DOHH2 (cell line): ENCODE results near the gene SPRN.

ENCODE experiments used
- H3F3A ChIP-seq: fragments of 200-600 bp; sonication (generic), shearing (Covaris generic); 2 replicates; pipeline ENCODE4 v1.6.0; 2016; ENCODE audit warnings: antibody characterized with exemption, mild to moderate bottlenecking; ENCODE audit not compliant: control insufficient read depth, insufficient read depth
- H3K27ac ChIP-seq: fragments of 200-600 bp; sonication (generic); 2 replicates; pipeline ENCODE4 v1.5.1; 2014; ENCODE audit warnings: low read depth, mild to moderate bottlenecking, low read length, moderate library complexity
- H3K27me3 ChIP-seq: fragments of 200-600 bp; sonication (generic); 2 replicates; pipeline ENCODE4 v1.6.1; 2014; ENCODE audit warnings: mild to moderate bottlenecking, low read length, mixed read lengths; ENCODE audit not compliant: control insufficient read depth
- H3K36me3 ChIP-seq: fragments of 200-600 bp; sonication (generic); 2 replicates; pipeline ENCODE4 v1.6.1; 2014; ENCODE audit warnings: mild to moderate bottlenecking, low read length, moderate library complexity, mixed read lengths; ENCODE audit not compliant: control insufficient read depth
- H3K4me1 ChIP-seq: fragments of 200-600 bp; sonication (generic); 2 replicates; pipeline ENCODE4 v1.6.1; 2014; ENCODE audit warnings: mild to moderate bottlenecking, low read length, mixed read lengths; ENCODE audit not compliant: control insufficient read depth
- H3K4me2 ChIP-seq: fragments of 200-600 bp; sonication (generic); 2 replicates; pipeline ENCODE4 v1.6.0; 2014; ENCODE audit warnings: mild to moderate bottlenecking, low read length, moderate library complexity
- H3K4me3 ChIP-seq: fragments of 200-600 bp; sonication (generic); 2 replicates; pipeline ENCODE4 v1.5.1; 2014; ENCODE audit warnings: mild to moderate bottlenecking, low read length, mixed read lengths
- H3K79me2 ChIP-seq: fragments of 200-600 bp; sonication (generic); 2 replicates; pipeline ENCODE4 v1.6.1; 2014; ENCODE audit warnings: mild to moderate bottlenecking, low read length, mixed read lengths; ENCODE audit not compliant: control insufficient read depth
- H3K9me2 ChIP-seq: fragments of 200-600 bp; sonication (generic); replicated peaks from 2 replicates; pipeline ENCODE4 v1.6.1; 2014; ENCODE audit warnings: mild to moderate bottlenecking, low read length, mixed read lengths; ENCODE audit not compliant: control insufficient read depth
- H3K9me3 ChIP-seq: fragments of 200-600 bp; sonication (generic); 2 replicates; pipeline ENCODE4 v1.6.1; 2014; ENCODE audit warnings: antibody characterized with exemption, low read length, mixed read lengths; ENCODE audit not compliant: control insufficient read depth, insufficient read depth
- H4K20me1 ChIP-seq: fragments of 200-600 bp; sonication (generic); 2 replicates; pipeline ENCODE4 v1.6.0; 2014; ENCODE audit warnings: low read depth, mild to moderate bottlenecking, antibody characterized with exemption, low read length, moderate library complexity; ENCODE audit not compliant: control insufficient read depth, insufficient read depth
- CTCF ChIP-seq: fragments of 200-600 bp; sonication (generic); IDR thresholded peaks from one replicate; pipeline ENCODE4 v1.5.1; 2014; ENCODE audit warnings: antibody characterized with exemption, mild to moderate bottlenecking, low read depth, low read length; ENCODE audit not compliant: poor library complexity, severe bottlenecking
- EZH2phosphoT487 ChIP-seq: fragments of 200-600 bp; sonication (generic); IDR thresholded peaks from 2 replicates; pipeline ENCODE4 v1.6.1; 2017; ENCODE audit warnings: borderline replicate concordance, mild to moderate bottlenecking, antibody characterized with exemption, low read length, moderate library complexity, mixed read lengths

Gene SPRN

GRCh38 chr10:133465191-133465949, 40.9 kb upstream of the SPRN start:
- TF ChIP-seq CTCF (no peak), EZH2phosphoT487 (no peak)
- H3K9me3 ChIP-seq = no peaks in the 10 kb centered on the region

DNA sequence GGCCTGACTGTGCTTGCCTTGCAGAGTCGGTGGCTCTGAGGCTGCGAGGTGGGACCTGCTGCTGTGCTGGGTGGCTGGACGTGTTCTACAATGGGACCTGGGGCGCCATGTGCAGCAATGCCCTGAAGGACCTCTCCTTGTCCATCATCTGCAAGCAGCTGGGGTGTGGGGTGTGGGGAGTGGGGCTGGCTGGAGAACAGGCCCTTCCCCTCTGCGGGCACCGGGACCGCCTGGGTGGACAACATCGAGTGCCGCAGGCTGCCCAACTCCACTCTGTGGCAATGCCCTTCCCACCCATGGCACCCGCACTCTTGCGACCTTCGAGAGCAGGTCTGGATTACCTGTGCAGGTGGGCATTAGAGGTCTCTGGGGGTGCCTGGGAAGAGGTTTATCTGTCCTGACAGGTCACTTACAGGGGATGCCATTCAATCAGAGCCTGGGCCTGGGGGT, 40.2 kb upstream of the SPRN start:
- Histone ChIP-seq H3K27me3 (no peaks in the 10 kb centered on the region), H3K36me3 (no peaks in the 10 kb centered on the region), H3F3A (no peaks in the 10 kb centered on the region), H3K4me3 (no peak overlapping the region), H3K27ac (no peak overlapping the region), H3K4me2 (no peak overlapping the region), H3K9me2 (no peaks in the 10 kb centered on the region), H3K79me2 (no peaks in the 10 kb centered on the region), H3K4me1 (no peaks in the 10 kb centered on the region), H4K20me1 (no peaks in the 10 kb centered on the region), H3K9me3 (no peaks in the 10 kb centered on the region)
- TF ChIP-seq CTCF (no peak), EZH2phosphoT487 (no peak)

More at GRCh38 chr10:133465191-133465949, 40.9 kb upstream of the SPRN start:
- Histone ChIP-seq H3K36me3 (no peaks in the 10 kb centered on the region), H3K4me1 (no peaks in the 10 kb centered on the region), H3K27ac (no peak overlapping the region), H3K27me3 (no peaks in the 10 kb centered on the region), H3K9me2 (no peaks in the 10 kb centered on the region), H3K4me3 (no peak overlapping the region), H3F3A (no peaks in the 10 kb centered on the region), H4K20me1 (no peaks in the 10 kb centered on the region), H3K4me2 (no peak overlapping the region), H3K79me2 (no peaks in the 10 kb centered on the region)

GRCh38 chr10:133462512-133463305, 38.3 kb upstream of the SPRN start:
- H3F3A ChIP-seq = no peaks in the 10 kb centered on the region
- no peak overlapping the region for H3K4me3 ChIP-seq
- no peaks in the 10 kb centered on the region for H3K36me3 ChIP-seq
- no peaks in the 10 kb centered on the region for H3K4me1 ChIP-seq
- H4K20me1 ChIP-seq = no peaks in the 10 kb centered on the region
- TF ChIP-seq EZH2phosphoT487 = no peak
- TF ChIP-seq CTCF = no peak
- H3K9me2 ChIP-seq = no peaks in the 10 kb centered on the region
- H3K27me3 ChIP-seq = no peaks in the 10 kb centered on the region
- H3K9me3 ChIP-seq = no peaks in the 10 kb centered on the region
- no peaks in the 10 kb centered on the region for H3K79me2 ChIP-seq
- H3K4me2 ChIP-seq = no peak overlapping the region
- no peak overlapping the region for H3K27ac ChIP-seq
